Epithelial cell of proximal tubule (primary cell): ENCODE measurements around the gene FAM210B. TPM values are rescaled to one million over a fixed set of nuclear protein-coding genes. Genes with fewer than 3 reads are reported as not detected.
A peak's percentile ranks its signal among the peaks of the same experiment; 100 is the strongest.

Source experiments
- DNase-seq: peaks from one replicate; pipeline ENCODE4 v3.0.0-alpha.2; 2011; ENCODE audit warnings: low read depth
- H3K4me3 ChIP-seq: 2 replicates; pipeline ENCODE4 v1.5.1; 2011; ENCODE audit warnings: low read depth, mild to moderate bottlenecking, low read length
- total RNA-seq: library from RNA; depleted of rRNA; stranded (reverse); fragments of >200 nt; gene quantifications from 2 replicates; pipeline ENCODE4 v1.2.3, GENCODE V29; 2015
- TF ChIP-seq, protein P1 (sequence below): conservative IDR thresholded peaks from 2 replicates; pipeline ENCODE4 v1.5.1; 2012; ENCODE audit warnings: low read depth, mild to moderate bottlenecking, low read length

Gene FAM210B
- total RNA-seq, 1 donor from 2014 or later = 27.1 TPM

DNA sequence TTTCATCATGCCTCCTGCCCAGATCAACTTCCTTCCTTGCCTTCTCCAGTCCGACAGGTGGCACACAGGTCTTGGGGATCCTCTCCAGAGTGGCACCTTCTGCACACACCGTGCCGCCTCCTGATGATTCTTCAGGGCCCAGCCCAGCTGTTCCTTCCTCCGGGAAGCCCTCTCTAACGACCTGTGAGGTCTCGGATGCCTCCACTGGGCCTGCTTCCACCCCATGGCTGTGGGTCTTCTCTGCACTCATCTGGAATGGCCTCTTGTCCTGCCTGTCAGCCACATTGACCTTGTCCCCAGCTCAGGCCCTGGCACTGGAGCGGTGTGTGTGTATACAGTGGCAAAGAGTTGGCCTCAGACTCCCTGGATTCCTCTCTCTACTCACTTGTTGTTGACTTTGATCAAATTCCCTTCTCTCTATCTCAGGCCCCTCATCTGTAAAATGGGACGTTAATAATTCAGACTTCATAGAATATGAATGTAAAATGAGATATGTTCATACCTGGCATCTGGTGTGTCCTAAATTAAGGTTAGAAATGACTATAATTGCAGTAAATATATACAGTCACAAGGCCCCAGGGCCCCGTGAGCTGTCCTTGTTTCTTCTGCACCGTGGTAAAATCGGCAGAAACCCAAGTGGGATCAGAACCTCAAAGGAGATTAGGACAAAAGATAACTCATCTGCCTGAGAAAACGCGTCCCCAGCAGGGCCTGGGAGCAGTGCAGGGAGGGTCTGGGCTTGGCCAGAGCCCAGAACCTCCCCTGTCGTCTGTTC, 1.5 kb downstream of the FAM210B start:
- no peak for DNase-seq
- TF ChIP-seq, protein P1, sequence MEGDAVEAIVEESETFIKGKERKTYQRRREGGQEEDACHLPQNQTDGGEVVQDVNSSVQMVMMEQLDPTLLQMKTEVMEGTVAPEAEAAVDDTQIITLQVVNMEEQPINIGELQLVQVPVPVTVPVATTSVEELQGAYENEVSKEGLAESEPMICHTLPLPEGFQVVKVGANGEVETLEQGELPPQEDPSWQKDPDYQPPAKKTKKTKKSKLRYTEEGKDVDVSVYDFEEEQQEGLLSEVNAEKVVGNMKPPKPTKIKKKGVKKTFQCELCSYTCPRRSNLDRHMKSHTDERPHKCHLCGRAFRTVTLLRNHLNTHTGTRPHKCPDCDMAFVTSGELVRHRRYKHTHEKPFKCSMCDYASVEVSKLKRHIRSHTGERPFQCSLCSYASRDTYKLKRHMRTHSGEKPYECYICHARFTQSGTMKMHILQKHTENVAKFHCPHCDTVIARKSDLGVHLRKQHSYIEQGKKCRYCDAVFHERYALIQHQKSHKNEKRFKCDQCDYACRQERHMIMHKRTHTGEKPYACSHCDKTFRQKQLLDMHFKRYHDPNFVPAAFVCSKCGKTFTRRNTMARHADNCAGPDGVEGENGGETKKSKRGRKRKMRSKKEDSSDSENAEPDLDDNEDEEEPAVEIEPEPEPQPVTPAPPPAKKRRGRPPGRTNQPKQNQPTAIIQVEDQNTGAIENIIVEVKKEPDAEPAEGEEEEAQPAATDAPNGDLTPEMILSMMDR = no peak

DNA sequence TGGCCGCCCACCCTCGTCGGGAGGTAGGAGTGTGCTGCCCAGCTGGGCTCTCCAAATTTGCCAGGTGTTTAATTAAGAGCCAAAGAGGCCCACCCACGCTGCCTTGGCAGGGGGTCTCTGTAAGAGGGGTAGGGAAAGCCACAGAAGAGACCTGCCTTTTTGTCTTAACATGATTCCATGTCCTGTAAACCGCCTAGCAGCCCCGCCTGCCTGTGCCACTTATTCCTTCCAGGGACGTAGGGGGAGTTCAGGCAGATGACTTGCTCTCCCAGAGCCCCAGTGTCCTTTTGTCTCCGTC, 2.1 kb downstream of the FAM210B start:
- DNase-seq = no peak
- H3K4me3 ChIP-seq = no peak overlapping the region
- TF ChIP-seq, protein P1 = no peak

More for the DNA sequence above, 1.5 kb downstream of the FAM210B start:
- H3K4me3 ChIP-seq = peak overlapping the region; percentile 80

DNA sequence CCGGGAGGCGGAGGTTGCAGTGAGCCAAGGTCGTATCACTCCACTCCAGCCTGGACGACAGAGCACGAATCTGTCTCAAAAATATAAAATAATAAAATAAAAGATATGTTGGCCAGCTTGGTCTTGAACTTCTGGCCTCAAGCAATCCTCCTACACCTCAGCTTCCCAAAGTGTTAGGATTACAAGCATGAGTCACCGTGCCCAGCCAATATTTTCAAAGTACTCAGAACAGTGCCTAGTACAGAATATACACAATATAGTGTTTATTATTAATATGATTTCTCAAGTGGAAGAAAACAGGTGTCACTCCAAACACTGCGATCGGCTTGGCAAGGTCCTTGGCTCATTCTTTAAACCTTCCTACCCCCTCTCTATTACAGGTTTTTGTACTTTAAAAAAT, 3.1 kb downstream of the FAM210B start:
- H3K4me3 ChIP-seq = no peak overlapping the region
- TF ChIP-seq, protein P1 = no peak
- no peak for DNase-seq

DNA sequence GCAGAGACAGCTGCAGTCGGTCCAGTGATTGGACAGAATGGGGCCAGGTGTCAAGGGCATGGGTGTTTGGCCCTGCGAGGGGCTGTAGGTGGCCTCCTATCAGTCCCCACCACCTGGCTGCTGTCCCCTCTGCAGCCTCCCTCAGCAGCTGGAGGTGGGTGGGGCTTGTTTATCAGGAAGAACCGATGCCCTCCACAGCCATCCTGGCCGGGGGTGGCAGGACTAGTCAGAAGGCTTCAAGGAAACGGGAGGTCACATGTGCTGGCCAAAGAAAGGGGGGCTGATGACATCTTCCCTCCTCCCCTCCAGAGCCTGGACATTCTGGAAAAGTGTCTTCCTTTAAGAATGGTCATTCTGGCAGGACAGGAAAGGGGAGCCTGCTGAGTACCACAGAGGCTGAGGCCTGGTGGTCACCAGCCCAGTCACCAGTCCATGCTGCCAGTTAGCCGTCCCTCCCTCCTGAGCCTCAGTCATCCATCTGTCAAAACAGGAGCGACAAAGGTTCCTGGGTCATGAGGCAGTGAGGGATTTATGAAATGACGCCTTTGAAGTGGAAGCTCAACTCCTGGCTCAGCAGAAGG, 4.1 kb downstream of the FAM210B start:
- TF ChIP-seq, protein P1 = no peak

DNA sequence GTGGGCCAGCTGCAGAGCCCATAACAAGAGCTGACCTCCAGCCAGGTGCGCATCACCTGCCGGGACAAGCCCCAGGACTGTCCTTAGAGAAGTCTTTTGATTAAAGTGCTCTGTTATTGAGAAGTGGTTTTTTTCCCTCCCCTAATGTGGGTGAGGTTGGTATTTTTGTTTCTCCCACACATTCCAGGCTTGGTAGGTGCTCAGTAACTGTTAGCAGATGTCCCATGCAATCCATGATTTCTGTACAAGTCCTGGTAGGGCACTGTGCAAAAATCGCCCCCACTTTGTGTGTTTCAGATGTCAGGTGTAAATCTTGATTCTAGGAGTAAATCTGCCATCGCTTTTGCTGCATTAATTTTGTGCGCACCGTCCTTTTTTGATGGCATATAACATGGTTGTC, 4.7 kb downstream of the FAM210B start:
- no peak for DNase-seq
- no peak overlapping the region for H3K4me3 ChIP-seq
- TF ChIP-seq, protein P1 = no peak

More for the DNA sequence above, 4.1 kb downstream of the FAM210B start:
- no peak overlapping the region for H3K4me3 ChIP-seq
- no peak for DNase-seq

DNA sequence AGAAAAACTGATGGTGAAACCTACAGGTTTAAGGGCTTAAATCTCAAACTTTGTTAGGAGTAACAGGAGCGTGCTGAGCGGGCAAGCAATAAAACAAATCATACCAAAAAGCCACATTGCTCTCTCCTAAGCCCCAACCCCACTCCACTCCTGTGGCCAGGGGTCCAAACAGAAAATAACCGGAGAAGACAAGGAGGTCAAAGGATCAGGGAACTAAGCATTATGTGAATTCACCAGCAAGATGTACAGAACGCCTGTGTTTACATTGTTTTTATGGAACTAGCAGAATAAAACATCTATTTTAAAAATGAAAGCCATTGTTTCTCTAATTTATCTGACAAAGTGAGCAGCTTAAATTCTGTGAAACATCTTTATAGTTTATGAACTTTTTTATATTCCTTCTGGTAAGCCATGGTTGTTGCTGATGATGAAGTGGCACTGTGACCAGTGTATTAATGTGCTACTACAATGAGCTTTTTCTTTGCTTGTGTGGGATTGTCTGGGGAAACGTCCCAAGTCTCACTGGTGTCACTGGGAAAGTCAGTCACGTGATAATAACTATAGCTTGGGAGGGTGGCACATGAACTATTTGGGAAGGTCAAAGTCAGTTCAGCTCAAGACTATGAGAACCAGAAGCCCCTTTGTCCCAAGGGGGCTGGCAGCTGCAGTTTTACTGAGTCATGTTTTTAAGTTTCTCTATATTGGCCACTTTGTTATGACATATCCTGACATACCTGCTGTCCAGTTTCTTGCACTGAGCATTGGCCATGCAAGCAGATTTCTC, 9.8 kb downstream of the FAM210B start:
- TF ChIP-seq, protein P1 = no peak
- H3K4me3 ChIP-seq = no peak overlapping the region
- no peak for DNase-seq
